HepG2 (cell line): ENCODE data around the gene GNB1. TPM values are rescaled to one million over a fixed set of nuclear protein-coding genes. Genes with fewer than 3 reads are reported as not detected.

Source experiments
- CENPX ChIP-seq: sonication (generic); formaldehyde crosslinking; IDR thresholded peaks from 2 replicates; pipeline ENCODE4 v1.9.0; 2021; ENCODE audit warnings: mild to moderate bottlenecking, missing genetic modification reagents, moderate library complexity
- EED ChIP-seq: sonication (generic); formaldehyde crosslinking; IDR thresholded peaks from 2 replicates; pipeline ENCODE4 v1.5.0; 2020; ENCODE audit warnings: mild to moderate bottlenecking, missing genetic modification reagents
- GLI4 ChIP-seq: sonication (generic); formaldehyde crosslinking; IDR thresholded peaks from 2 replicates; pipeline ENCODE4 v1.5.1; 2020; ENCODE audit warnings: missing genetic modification reagents, mild to moderate bottlenecking, moderate library complexity, borderline replicate concordance
- KLF12 ChIP-seq: sonication (generic); formaldehyde crosslinking; IDR thresholded peaks from 2 replicates; pipeline ENCODE4 v1.4.0; 2020; ENCODE audit warnings: missing genetic modification reagents, borderline replicate concordance
- NFIC ChIP-seq: IDR thresholded peaks from 2 replicates; pipeline ENCODE4 v1.6.1; 2012; ENCODE audit warnings: mild to moderate bottlenecking, low read length, inconsistent platforms
- NFKBIZ ChIP-seq: IDR thresholded peaks from 2 replicates; pipeline ENCODE4 v1.6.1; 2018; ENCODE audit warnings: missing genetic modification reagents, missing compliant biosample characterization
- NR2F1 ChIP-seq, 2 experiments: fragments of 450-650 bp in 1 of 2; formaldehyde crosslinking in 1 of 2; IDR thresholded peaks; 2 replicates each; pipeline versions ENCODE4 v1.5.0 to v1.6.1; 2016 to 2020; ENCODE audit warnings: mild to moderate bottlenecking in 1 of 2, missing compliant biosample characterization in 1 of 2, missing genetic modification reagents in 1 of 2, moderate library complexity in 1 of 2
- PAX8 ChIP-seq: sonication (generic); formaldehyde crosslinking; IDR thresholded peaks from 2 replicates; pipeline ENCODE4 v1.8.0; 2022; ENCODE audit warnings: mild to moderate bottlenecking, missing genetic modification reagents, borderline replicate concordance
- PHB2 ChIP-seq: fragments of 450-650 bp; IDR thresholded peaks from 2 replicates; pipeline ENCODE4 v1.6.1; 2018; ENCODE audit not compliant: partially characterized antibody
- PHF5A ChIP-seq: IDR thresholded peaks from one replicate; pipeline ENCODE4 v1.6.1; 2018; ENCODE audit warnings: low read depth, missing genetic modification reagents; ENCODE audit not compliant: unreplicated experiment
- PTBP1 ChIP-seq: fragments of 200-400 bp; formaldehyde crosslinking; IDR thresholded peaks from 2 replicates; pipeline ENCODE4 v1.6.1; 2018; ENCODE audit warnings: low read length, low read depth; ENCODE audit not compliant: poor library complexity, severe bottlenecking
- SYNCRIP ChIP-seq: fragments of 200-400 bp; formaldehyde crosslinking; IDR thresholded peaks from 2 replicates; pipeline ENCODE4 v1.6.1; 2018; ENCODE audit warnings: mild to moderate bottlenecking, low read depth, low read length; ENCODE audit not compliant: insufficient read depth
- TBX3 ChIP-seq: fragments of 450-650 bp; IDR thresholded peaks from 2 replicates; pipeline ENCODE4 v1.6.1; 2017; ENCODE audit warnings: antibody characterized with exemption, mild to moderate bottlenecking, inconsistent platforms, borderline replicate concordance
- ZEB1 ChIP-seq: IDR thresholded peaks from 2 replicates; pipeline ENCODE4 v1.6.1; 2012; ENCODE audit warnings: mild to moderate bottlenecking, low read depth, inconsistent platforms; ENCODE audit not compliant: insufficient replicate concordance
- ZFP36L1 ChIP-seq: sonication (generic); formaldehyde crosslinking; IDR thresholded peaks from 2 replicates; pipeline ENCODE4 v1.8.0; 2022; ENCODE audit warnings: mild to moderate bottlenecking, missing genetic modification reagents, moderate library complexity
- ZNF550 ChIP-seq: sonication (generic); formaldehyde crosslinking; IDR thresholded peaks from 2 replicates; pipeline ENCODE4 v1.4.0; 2020; ENCODE audit warnings: mild to moderate bottlenecking, missing genetic modification reagents, borderline replicate concordance
- ZNF776 ChIP-seq: sonication (generic); formaldehyde crosslinking; IDR thresholded peaks from 2 replicates; pipeline ENCODE4 v1.4.0; 2020; ENCODE audit warnings: mild to moderate bottlenecking, missing genetic modification reagents
- ZNF792 ChIP-seq: IDR thresholded peaks from 2 replicates; pipeline ENCODE4 v1.6.1; 2016
- polyA plus RNA-seq, 8 experiments: library from polyadenylated mRNA; depleted of rRNA in 3 of 8; stranded (reverse) in 7 of 8; unstranded in 1 of 8; fragments of >200 nt; fragmentation: Illumina TruSeq in 4 of 8; extraction: Trizol in 4 of 8; gene quantifications; 2 replicates each; pipeline versions ENCODE4 v1.2.1 to v1.2.3, GENCODE V29; 2011 to 2016; ENCODE audit warnings: low read depth in 4 of 8, missing spikeins in 1 of 8, mixed read lengths in 1 of 8; ENCODE audit not compliant: insufficient read depth in 1 of 8
- total RNA-seq, 5 experiments: library from RNA; depleted of rRNA; stranded (reverse); fragments of >200 nt; fragmentation: Illumina TruSeq; extraction: Trizol; gene quantifications; 2 replicates each; pipeline ENCODE4 v1.2.3, GENCODE V29; 2016; ENCODE audit warnings: low read depth in 1 of 5
- TF ChIP-seq, protein P1 (sequence below): fragments of 450-650 bp; IDR thresholded peaks from 2 replicates; pipeline ENCODE4 v1.6.1; 2017; ENCODE audit warnings: mild to moderate bottlenecking
- TF ChIP-seq, protein P2 (sequence below): sonication (generic); formaldehyde crosslinking; IDR thresholded peaks from 2 replicates; pipeline ENCODE4 v1.8.0; 2022; ENCODE audit warnings: low read depth, missing genetic modification reagents
- TF ChIP-seq, protein P3 (sequence below): sonication (generic); formaldehyde crosslinking; IDR thresholded peaks from 2 replicates; pipeline ENCODE4 v1.5.0; 2020; ENCODE audit warnings: mild to moderate bottlenecking, missing genetic modification reagents
- TF ChIP-seq, protein P4 (sequence below): sonication (generic); formaldehyde crosslinking; IDR thresholded peaks from 2 replicates; pipeline ENCODE4 v1.5.0; 2020; ENCODE audit warnings: mild to moderate bottlenecking, missing genetic modification reagents

GNB1 gene
- total and polyA plus RNA-seq, 2 of the 13 experiments (the other 11 are each of a cell fraction or from before 2014, with no cell fraction given) = 66.2 to 327 TPM

DNA sequence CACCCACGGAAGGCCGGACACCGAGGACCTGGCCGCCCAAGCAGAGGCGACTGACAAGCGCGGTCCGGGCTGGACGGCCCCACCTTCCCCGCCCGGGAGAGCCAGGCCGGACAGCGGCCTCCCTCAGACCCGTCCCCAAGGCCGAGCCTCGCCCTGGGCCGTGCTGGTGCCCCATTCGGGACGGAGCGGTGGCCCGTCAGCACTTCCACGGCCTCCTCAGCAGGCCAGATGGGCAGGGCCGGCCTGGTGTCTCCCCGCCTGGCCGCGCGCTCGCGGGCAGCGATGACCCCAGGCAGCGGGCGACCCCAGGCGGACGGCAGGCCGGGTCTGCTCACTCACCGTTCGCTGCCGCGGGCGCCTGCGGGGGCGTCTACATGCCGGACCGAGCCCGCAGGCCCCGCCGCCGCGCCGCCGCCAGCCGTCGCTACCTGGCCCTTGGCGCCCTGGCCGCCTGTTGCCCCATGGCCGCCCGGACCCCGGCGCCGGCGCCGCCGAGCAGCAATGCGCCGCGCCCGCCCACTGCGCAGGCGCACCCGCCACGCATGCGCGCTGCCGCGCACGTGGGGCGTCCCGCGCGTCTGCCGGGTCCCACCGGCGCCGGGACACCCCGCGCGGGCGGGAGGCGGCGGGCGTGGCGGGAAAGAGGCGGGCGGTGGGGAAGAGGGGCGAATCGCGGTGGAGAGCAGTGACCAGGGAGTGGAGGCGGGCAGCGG, 112.8 kb downstream of the GNB1 start, which contains the start of gene NADK (continued):
- TF ChIP-seq, protein P1, sequence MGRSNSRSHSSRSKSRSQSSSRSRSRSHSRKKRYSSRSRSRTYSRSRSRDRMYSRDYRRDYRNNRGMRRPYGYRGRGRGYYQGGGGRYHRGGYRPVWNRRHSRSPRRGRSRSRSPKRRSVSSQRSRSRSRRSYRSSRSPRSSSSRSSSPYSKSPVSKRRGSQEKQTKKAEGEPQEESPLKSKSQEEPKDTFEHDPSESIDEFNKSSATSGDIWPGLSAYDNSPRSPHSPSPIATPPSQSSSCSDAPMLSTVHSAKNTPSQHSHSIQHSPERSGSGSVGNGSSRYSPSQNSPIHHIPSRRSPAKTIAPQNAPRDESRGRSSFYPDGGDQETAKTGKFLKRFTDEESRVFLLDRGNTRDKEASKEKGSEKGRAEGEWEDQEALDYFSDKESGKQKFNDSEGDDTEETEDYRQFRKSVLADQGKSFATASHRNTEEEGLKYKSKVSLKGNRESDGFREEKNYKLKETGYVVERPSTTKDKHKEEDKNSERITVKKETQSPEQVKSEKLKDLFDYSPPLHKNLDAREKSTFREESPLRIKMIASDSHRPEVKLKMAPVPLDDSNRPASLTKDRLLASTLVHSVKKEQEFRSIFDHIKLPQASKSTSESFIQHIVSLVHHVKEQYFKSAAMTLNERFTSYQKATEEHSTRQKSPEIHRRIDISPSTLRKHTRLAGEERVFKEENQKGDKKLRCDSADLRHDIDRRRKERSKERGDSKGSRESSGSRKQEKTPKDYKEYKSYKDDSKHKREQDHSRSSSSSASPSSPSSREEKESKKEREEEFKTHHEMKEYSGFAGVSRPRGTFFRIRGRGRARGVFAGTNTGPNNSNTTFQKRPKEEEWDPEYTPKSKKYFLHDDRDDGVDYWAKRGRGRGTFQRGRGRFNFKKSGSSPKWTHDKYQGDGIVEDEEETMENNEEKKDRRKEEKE = no peak
- TF ChIP-seq ZFP36L1 (no peak), NFKBIZ (no peak), TBX3 (no peak), PAX8 (peak; percentile 68; the same call in 1 of the 2 replicates), SYNCRIP (no peak), PHB2 (no peak), PTBP1 (no peak), CENPX (no peak), EED (CRISPR knock-in tag) (peak; percentile 67), GLI4 (CRISPR knock-in tag) (no peak), NR2F1 (CRISPR knock-in tag; IDR thresholded peaks at IDR 0.05) (no peak), ZNF776 (CRISPR knock-in tag) (no peak), PHF5A (CRISPR knock-in tag) (no peak), ZNF792 (CRISPR knock-in tag) (no peak), KLF12 (CRISPR knock-in tag) (no peak), ZNF550 (CRISPR knock-in tag) (no peak), NFIC (no peak), ZEB1 (no peak)
- TF ChIP-seq, protein P2, sequence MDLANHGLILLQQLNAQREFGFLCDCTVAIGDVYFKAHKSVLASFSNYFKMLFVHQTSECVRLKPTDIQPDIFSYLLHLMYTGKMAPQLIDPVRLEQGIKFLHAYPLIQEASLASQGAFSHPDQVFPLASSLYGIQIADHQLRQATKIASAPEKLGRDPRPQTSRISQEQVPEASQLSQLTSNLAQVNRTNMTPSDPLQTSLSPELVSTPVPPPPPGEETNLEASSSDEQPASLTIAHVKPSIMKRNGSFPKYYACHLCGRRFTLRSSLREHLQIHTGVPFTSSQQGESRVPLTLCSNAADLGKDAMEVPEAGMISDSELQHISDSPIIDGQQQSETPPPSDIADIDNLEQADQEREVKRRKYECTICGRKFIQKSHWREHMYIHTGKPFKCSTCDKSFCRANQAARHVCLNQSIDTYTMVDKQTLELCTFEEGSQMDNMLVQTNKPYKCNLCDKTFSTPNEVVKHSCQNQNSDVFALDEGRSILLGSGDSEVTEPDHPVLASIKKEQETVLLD (CRISPR knock-in tag) = no peak; the same call in 1 of the 2 replicates
- TF ChIP-seq, protein P3, sequence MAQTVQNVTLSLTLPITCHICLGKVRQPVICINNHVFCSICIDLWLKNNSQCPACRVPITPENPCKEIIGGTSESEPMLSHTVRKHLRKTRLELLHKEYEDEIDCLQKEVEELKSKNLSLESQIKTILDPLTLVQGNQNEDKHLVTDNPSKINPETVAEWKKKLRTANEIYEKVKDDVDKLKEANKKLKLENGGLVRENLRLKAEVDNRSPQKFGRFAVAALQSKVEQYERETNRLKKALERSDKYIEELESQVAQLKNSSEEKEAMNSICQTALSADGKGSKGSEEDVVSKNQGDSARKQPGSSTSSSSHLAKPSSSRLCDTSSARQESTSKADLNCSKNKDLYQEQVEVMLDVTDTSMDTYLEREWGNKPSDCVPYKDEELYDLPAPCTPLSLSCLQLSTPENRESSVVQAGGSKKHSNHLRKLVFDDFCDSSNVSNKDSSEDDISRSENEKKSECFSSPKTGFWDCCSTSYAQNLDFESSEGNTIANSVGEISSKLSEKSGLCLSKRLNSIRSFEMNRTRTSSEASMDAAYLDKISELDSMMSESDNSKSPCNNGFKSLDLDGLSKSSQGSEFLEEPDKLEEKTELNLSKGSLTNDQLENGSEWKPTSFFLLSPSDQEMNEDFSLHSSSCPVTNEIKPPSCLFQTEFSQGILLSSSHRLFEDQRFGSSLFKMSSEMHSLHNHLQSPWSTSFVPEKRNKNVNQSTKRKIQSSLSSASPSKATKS = no peak
- TF ChIP-seq, protein P4, sequence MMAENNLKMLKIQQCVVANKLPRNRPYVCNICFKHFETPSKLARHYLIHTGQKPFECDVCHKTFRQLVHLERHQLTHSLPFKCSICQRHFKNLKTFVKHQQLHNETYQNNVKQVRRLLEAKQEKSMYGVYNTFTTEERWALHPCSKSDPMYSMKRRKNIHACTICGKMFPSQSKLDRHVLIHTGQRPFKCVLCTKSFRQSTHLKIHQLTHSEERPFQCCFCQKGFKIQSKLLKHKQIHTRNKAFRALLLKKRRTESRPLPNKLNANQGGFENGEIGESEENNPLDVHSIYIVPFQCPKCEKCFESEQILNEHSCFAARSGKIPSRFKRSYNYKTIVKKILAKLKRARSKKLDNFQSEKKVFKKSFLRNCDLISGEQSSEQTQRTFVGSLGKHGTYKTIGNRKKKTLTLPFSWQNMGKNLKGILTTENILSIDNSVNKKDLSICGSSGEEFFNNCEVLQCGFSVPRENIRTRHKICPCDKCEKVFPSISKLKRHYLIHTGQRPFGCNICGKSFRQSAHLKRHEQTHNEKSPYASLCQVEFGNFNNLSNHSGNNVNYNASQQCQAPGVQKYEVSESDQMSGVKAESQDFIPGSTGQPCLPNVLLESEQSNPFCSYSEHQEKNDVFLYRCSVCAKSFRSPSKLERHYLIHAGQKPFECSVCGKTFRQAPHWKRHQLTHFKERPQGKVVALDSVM = peak; percentile 22; the same call in 1 of the 2 replicates
